Measurements from ENCODE around the gene DDX5.

Gene DDX5

GRCh38 chr17:64466019-64466735 is 39.9 kb downstream of the DDX5 start:
- Histone ChIP-seq H3K27ac (ENCODE audit: extremely low read depth, low read depth, low read length) (no peak overlapping the region), H3K36me3 (ENCODE audit: control insufficient read depth in 2 of 2, insufficient read depth in 1 of 2, low read length in 2 of 2) (no peaks in the 10 kb centered on the region), H3K4me3 (ENCODE audit: low read depth, low read length) (no peak overlapping the region), H3K9me3 (ENCODE audit: control insufficient read depth, insufficient read depth, low read depth, low read length) (no peaks in the 10 kb centered on the region), H3K4me1 (ENCODE audit: control insufficient read depth, insufficient read depth, low read length) (no peaks in the 10 kb centered on the region)
- TF ChIP-seq WT1 (tag by site-specific recombination; IDR thresholded peaks at IDR 0.05), result no peak
- no peak for TF ChIP-seq SETDB1 (IDR thresholded peaks at IDR 0.05; ENCODE audit: insufficient read length, low read length)
- TF ChIP-seq PRDM10 (tag by site-specific recombination; IDR thresholded peaks at IDR 0.05), result peak; percentile 81
- 0 out of 2 replicates have a peak, but pooled peaks have one; percentile 45 for TF ChIP-seq SP7 (tag by site-specific recombination; IDR thresholded peaks at IDR 0.05)
- CTCF ChIA-PET, result interaction anchor here (0.6 kb wide), 1 partner anchor 144 kb away, joined by 3 read pairs; no protein-coding TSS in a partner anchor
- POLR2A ChIA-PET, result interaction anchor here (0.6 kb wide), 1 partner anchor 25 kb away, joined by 3 read pairs; no protein-coding TSS in a partner anchor

DNA sequence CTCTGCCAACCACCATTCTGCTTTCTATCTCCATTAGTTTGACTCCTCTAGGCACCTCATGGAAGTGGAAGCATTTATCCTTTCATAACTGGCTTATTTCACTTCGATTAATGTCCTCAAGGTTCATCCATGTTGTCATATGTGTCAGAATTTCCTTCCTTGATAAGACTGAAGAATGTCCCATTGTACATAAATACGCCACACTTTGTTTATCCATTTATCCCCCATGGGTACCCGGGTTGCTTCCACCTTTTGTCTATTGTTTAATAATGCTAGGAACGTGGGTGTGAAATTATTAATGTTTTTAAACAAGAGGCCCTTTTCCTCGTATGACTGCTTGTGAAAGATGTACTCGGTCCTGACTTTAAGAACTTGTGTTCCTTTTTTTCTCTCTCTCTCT is 44.3 kb downstream of the DDX5 start:
- H3K27ac ChIP-seq (ENCODE audit: extremely low read depth, low read depth, low read length), result no peak overlapping the region
- H3K36me3 ChIP-seq (ENCODE audit: control insufficient read depth in 2 of 2, insufficient read depth in 1 of 2, low read length in 2 of 2), result no peaks in the 10 kb centered on the region
- ChIA-PET CTCF (no interaction called here), POLR2A (no interaction called here)
- H3K4me3 ChIP-seq (ENCODE audit: low read depth, low read length), result no peak overlapping the region
- no peaks in the 10 kb centered on the region for H3K4me1 ChIP-seq (ENCODE audit: control insufficient read depth, insufficient read depth, low read length)
- H3K9me3 ChIP-seq (ENCODE audit: control insufficient read depth, insufficient read depth, low read depth, low read length), result no peaks in the 10 kb centered on the region
- TF ChIP-seq, protein P1, sequence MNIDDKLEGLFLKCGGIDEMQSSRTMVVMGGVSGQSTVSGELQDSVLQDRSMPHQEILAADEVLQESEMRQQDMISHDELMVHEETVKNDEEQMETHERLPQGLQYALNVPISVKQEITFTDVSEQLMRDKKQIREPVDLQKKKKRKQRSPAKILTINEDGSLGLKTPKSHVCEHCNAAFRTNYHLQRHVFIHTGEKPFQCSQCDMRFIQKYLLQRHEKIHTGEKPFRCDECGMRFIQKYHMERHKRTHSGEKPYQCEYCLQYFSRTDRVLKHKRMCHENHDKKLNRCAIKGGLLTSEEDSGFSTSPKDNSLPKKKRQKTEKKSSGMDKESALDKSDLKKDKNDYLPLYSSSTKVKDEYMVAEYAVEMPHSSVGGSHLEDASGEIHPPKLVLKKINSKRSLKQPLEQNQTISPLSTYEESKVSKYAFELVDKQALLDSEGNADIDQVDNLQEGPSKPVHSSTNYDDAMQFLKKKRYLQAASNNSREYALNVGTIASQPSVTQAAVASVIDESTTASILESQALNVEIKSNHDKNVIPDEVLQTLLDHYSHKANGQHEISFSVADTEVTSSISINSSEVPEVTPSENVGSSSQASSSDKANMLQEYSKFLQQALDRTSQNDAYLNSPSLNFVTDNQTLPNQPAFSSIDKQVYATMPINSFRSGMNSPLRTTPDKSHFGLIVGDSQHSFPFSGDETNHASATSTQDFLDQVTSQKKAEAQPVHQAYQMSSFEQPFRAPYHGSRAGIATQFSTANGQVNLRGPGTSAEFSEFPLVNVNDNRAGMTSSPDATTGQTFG (tag by site-specific recombination; IDR thresholded peaks at IDR 0.05; ENCODE audit: borderline replicate concordance), result no peak
- TF ChIP-seq ZNF621 (tag by site-specific recombination; IDR thresholded peaks at IDR 0.05) (no peak), ZNF335 (tag by site-specific recombination; conservative IDR thresholded peaks at IDR 0.05) (no peak), ZNF248 (tag by site-specific recombination; IDR thresholded peaks at IDR 0.05) (no peak), ZNF660 (tag by site-specific recombination; IDR thresholded peaks at IDR 0.05) (no peak), ZNF341 (tag by site-specific recombination; IDR thresholded peaks at IDR 0.05; ENCODE audit: low read depth) (no peak), ZBTB21 (tag by site-specific recombination; IDR thresholded peaks at IDR 0.05) (no peak), ZNF76 (tag by site-specific recombination; IDR thresholded peaks at IDR 0.05; ENCODE audit: borderline replicate concordance, low read depth) (no peak), OSR2 (tag by site-specific recombination; IDR thresholded peaks at IDR 0.05) (no peak), ZNF580 (tag by site-specific recombination; IDR thresholded peaks at IDR 0.05) (no peak), PATZ1 (tag by site-specific recombination; IDR thresholded peaks at IDR 0.05) (no peak), HOXD13 (CRISPR knock-in tag; IDR thresholded peaks at IDR 0.05; ENCODE audit: borderline replicate concordance) (no peak)
- TF ChIP-seq, protein P2, sequence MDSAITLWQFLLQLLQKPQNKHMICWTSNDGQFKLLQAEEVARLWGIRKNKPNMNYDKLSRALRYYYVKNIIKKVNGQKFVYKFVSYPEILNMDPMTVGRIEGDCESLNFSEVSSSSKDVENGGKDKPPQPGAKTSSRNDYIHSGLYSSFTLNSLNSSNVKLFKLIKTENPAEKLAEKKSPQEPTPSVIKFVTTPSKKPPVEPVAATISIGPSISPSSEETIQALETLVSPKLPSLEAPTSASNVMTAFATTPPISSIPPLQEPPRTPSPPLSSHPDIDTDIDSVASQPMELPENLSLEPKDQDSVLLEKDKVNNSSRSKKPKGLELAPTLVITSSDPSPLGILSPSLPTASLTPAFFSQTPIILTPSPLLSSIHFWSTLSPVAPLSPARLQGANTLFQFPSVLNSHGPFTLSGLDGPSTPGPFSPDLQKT (IDR thresholded peaks at IDR 0.05; ENCODE audit: borderline replicate concordance, low read depth, low read length), result no peak
- TF ChIP-seq, protein P3, sequence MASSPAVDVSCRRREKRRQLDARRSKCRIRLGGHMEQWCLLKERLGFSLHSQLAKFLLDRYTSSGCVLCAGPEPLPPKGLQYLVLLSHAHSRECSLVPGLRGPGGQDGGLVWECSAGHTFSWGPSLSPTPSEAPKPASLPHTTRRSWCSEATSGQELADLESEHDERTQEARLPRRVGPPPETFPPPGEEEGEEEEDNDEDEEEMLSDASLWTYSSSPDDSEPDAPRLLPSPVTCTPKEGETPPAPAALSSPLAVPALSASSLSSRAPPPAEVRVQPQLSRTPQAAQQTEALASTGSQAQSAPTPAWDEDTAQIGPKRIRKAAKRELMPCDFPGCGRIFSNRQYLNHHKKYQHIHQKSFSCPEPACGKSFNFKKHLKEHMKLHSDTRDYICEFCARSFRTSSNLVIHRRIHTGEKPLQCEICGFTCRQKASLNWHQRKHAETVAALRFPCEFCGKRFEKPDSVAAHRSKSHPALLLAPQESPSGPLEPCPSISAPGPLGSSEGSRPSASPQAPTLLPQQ (tag by site-specific recombination; IDR thresholded peaks at IDR 0.05), result no peak
- TF ChIP-seq, protein P4, sequence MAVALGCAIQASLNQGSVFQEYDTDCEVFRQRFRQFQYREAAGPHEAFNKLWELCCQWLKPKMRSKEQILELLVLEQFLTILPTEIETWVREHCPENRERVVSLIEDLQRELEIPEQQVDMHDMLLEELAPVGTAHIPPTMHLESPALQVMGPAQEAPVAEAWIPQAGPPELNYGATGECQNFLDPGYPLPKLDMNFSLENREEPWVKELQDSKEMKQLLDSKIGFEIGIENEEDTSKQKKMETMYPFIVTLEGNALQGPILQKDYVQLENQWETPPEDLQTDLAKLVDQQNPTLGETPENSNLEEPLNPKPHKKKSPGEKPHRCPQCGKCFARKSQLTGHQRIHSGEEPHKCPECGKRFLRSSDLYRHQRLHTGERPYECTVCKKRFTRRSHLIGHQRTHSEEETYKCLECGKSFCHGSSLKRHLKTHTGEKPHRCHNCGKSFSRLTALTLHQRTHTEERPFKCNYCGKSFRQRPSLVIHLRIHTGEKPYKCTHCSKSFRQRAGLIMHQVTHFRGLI (tag by site-specific recombination; IDR thresholded peaks at IDR 0.05), result no peak
- TF ChIP-seq, protein P5, sequence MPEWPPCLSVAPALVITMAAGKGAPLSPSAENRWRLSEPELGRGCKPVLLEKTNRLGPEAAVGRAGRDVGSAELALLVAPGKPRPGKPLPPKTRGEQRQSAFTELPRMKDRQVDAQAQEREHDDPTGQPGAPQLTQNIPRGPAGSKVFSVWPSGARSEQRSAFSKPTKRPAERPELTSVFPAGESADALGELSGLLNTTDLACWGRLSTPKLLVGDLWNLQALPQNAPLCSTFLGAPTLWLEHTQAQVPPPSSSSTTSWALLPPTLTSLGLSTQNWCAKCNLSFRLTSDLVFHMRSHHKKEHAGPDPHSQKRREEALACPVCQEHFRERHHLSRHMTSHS (tag by site-specific recombination; IDR thresholded peaks at IDR 0.05), result no peak
